Memory B cell (primary cell): ENCODE results near the gene LRRC8A.

Source experiments
- ATAC-seq: fragments of 150-1000 bp; cut with Tn5 transposase; 2 replicates; pipeline ENCODE4 v1.10.0; 2021; ENCODE audit warnings: low read depth, mild to moderate bottlenecking, moderate library complexity
- DNase-seq, 2 donors: peaks; one replicate each; pipeline ENCODE4 v3.0.0; 2022; ENCODE audit warnings: low spot score in 2 of 2
- H3K27ac Mint-ChIP-seq: one replicate; pipeline ENCODE4 v1.8.0; 2022; ENCODE audit warnings: mild to moderate bottlenecking, moderate library complexity, mixed read lengths
- H3K27me3 Mint-ChIP-seq: one replicate; pipeline ENCODE4 v1.8.0; 2022; ENCODE audit warnings: mixed read lengths
- H3K36me3 Mint-ChIP-seq: one replicate; pipeline ENCODE4 v1.8.0; 2022; ENCODE audit warnings: mild to moderate bottlenecking, mixed read lengths
- H3K4me1 Mint-ChIP-seq: one replicate; pipeline ENCODE4 v1.8.0; 2022; ENCODE audit warnings: mixed read lengths
- H3K4me3 Mint-ChIP-seq: one replicate; pipeline ENCODE4 v1.8.0; 2022; ENCODE audit warnings: mild to moderate bottlenecking, moderate library complexity, mixed read lengths
- H3K9me3 Mint-ChIP-seq: one replicate; pipeline ENCODE4 v1.8.0; 2022; ENCODE audit warnings: mixed read lengths

LRRC8A gene

DNA sequence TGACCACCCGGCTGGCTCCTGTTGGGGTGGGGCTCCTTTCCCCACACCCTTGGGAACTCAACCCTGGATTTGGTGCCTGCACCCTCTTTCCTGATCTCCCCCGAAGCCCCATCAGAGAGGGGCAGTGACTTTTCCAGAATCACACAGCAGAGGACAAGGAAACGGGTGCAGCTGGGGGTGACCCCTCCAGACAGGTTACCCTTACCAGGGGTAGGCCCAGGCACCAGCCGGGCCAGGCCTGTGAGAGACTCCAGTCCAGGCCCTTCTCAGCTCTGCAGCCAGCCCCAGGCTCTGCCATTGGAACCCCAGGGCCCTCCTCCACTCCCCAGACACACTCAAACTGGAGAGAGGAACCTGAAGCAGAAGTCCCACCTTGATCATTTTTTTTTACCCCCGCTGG is 19.9 kb downstream of the LRRC8A start:
- H3K27ac Mint-ChIP-seq = peak overlapping the region; percentile 92
- H3K36me3 Mint-ChIP-seq = peaks cover 8% of the 10 kb centered on the region
- peaks cover 28% of the 10 kb centered on the region for H3K4me1 Mint-ChIP-seq
- H3K4me3 Mint-ChIP-seq = peak overlapping the region; percentile 73
- no peaks in the 10 kb centered on the region for H3K27me3 Mint-ChIP-seq
- DNase-seq = no peak
- ATAC-seq = no peak
- H3K9me3 Mint-ChIP-seq = no peaks in the 10 kb centered on the region

- ATAC-seq = peak; percentile 99
- H3K4me1 Mint-ChIP-seq = peaks cover 28% of the 10 kb centered on the region
These were observed 20.6 kb downstream of the LRRC8A start for GRCh38 chr9:128902351-128903078.

DNA sequence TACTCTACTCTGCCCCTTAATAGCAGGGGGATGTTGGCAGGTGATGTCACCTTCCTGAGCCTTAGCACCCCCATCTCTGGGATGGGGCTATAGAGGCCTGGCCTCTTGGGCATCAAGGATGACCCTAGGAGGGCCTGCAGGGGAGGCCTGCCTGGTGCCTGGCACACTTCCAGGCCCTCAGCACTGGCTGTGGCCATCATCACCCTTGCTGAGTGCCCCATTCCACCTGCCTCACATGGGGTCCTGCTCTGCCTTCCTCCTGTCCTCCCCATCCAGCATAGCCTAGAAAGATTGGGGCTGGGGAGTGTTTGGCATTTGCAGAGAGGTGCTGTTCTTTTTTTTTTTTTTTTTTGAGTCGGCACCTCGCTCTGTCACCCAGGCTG is 21.1 kb downstream of the LRRC8A start:
- peak overlapping the region; percentile 73 for H3K4me3 Mint-ChIP-seq
- no peak for ATAC-seq

More at GRCh38 chr9:128902351-128903078, 20.6 kb downstream of the LRRC8A start:
- DNase-seq = peak; percentile 67 to 82
- no peaks in the 10 kb centered on the region for H3K9me3 Mint-ChIP-seq
- H3K27me3 Mint-ChIP-seq = no peaks in the 10 kb centered on the region
- H3K27ac Mint-ChIP-seq = peak overlapping the region; percentile 92
- peak overlapping the region; percentile 73 for H3K4me3 Mint-ChIP-seq
- H3K36me3 Mint-ChIP-seq = peaks cover 10% of the 10 kb centered on the region

GRCh38 chr9:128903871-128904620 is 22.1 kb downstream of the LRRC8A start:
- Mint-ChIP-seq H3K27me3 (no peaks in the 10 kb centered on the region), H3K4me3 (no peak overlapping the region), H3K9me3 (no peaks in the 10 kb centered on the region), H3K36me3 (peaks cover 20% of the 10 kb centered on the region), H3K27ac (peak overlapping the region; percentile 58), H3K4me1 (peaks cover 21% of the 10 kb centered on the region)
- ATAC-seq = no peak
- DNase-seq = no peak

More for the DNA sequence above, 21.1 kb downstream of the LRRC8A start:
- DNase-seq = no peak
- peaks cover 14% of the 10 kb centered on the region for H3K36me3 Mint-ChIP-seq
- H3K4me1 Mint-ChIP-seq = peaks cover 25% of the 10 kb centered on the region
- no peaks in the 10 kb centered on the region for H3K9me3 Mint-ChIP-seq
- no peaks in the 10 kb centered on the region for H3K27me3 Mint-ChIP-seq
- H3K27ac Mint-ChIP-seq = peak overlapping the region; percentile 92

DNA sequence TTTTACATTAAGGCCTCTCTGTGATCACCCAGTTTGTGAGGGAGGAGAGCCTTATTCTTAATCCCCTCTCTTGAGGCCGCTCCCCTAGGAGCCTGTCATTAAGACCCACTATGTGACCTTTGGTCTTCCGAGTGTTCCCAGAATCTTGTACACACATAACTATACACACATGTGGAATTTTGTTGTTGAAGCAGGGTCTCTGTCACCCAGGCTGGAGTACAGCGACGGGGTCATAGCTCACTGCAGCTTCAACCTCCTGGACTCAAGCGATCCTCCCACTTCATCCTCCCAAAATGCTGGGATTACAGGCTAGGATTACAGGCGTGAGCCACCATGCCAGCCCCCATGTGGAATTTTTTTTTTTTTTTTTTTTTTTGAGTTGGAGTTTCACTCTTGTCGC is 24.0 kb downstream of the LRRC8A start:
- peaks cover 22% of the 10 kb centered on the region for H3K36me3 Mint-ChIP-seq
- H3K27ac Mint-ChIP-seq = no peak overlapping the region
- peaks cover 9% of the 10 kb centered on the region for H3K4me1 Mint-ChIP-seq
- ATAC-seq (no peak), DNase-seq (no peak)
- no peaks in the 10 kb centered on the region for H3K27me3 Mint-ChIP-seq
- no peak overlapping the region for H3K4me3 Mint-ChIP-seq
- no peaks in the 10 kb centered on the region for H3K9me3 Mint-ChIP-seq

GRCh38 chr9:128906741-128907140 is 24.8 kb downstream of the LRRC8A start:
- H3K36me3 Mint-ChIP-seq = peaks cover 22% of the 10 kb centered on the region
- DNase-seq (no peak), ATAC-seq (no peak)
- H3K27ac Mint-ChIP-seq = no peak overlapping the region
- H3K27me3 Mint-ChIP-seq = no peaks in the 10 kb centered on the region
- peaks cover 9% of the 10 kb centered on the region for H3K4me1 Mint-ChIP-seq
- no peaks in the 10 kb centered on the region for H3K9me3 Mint-ChIP-seq
- no peak overlapping the region for H3K4me3 Mint-ChIP-seq

- H3K36me3 Mint-ChIP-seq = peaks cover 26% of the 10 kb centered on the region
These were observed 26.4 kb downstream of the LRRC8A start for GRCh38 chr9:128908372-128908771.

GRCh38 chr9:128909859-128910258 is 27.9 kb downstream of the LRRC8A start:
- DNase-seq (no peak), ATAC-seq (no peak)
- Mint-ChIP-seq H3K27ac (no peak overlapping the region), H3K27me3 (no peaks in the 10 kb centered on the region), H3K36me3 (peaks cover 26% of the 10 kb centered on the region), H3K9me3 (no peaks in the 10 kb centered on the region), H3K4me1 (peaks cover 8% of the 10 kb centered on the region), H3K4me3 (no peak overlapping the region)

More at GRCh38 chr9:128908372-128908771, 26.4 kb downstream of the LRRC8A start:
- no peak overlapping the region for H3K27ac Mint-ChIP-seq
- H3K4me3 Mint-ChIP-seq = no peak overlapping the region
- H3K9me3 Mint-ChIP-seq = no peaks in the 10 kb centered on the region
- no peaks in the 10 kb centered on the region for H3K27me3 Mint-ChIP-seq
- DNase-seq = no peak
- ATAC-seq = no peak
- peaks cover 8% of the 10 kb centered on the region for H3K4me1 Mint-ChIP-seq

- Mint-ChIP-seq H3K36me3 (peaks cover 29% of the 10 kb centered on the region), H3K27me3 (no peaks in the 10 kb centered on the region), H3K4me3 (no peak overlapping the region), H3K4me1 (peaks cover 8% of the 10 kb centered on the region), H3K9me3 (no peaks in the 10 kb centered on the region), H3K27ac (no peak overlapping the region)
- DNase-seq = no peak
- no peak for ATAC-seq
These were observed 29.0 kb downstream of the LRRC8A start for GRCh38 chr9:128910906-128911305.

- Mint-ChIP-seq H3K4me3 (no peak overlapping the region), H3K4me1 (peaks cover 8% of the 10 kb centered on the region), H3K36me3 (peaks cover 28% of the 10 kb centered on the region), H3K9me3 (no peaks in the 10 kb centered on the region), H3K27me3 (no peaks in the 10 kb centered on the region), H3K27ac (no peak overlapping the region)
- no peak for DNase-seq
- no peak for ATAC-seq
These were observed 29.6 kb downstream of the LRRC8A start for GRCh38 chr9:128911529-128912035.

- no peaks in the 10 kb centered on the region for H3K27me3 Mint-ChIP-seq
- no peak overlapping the region for H3K4me3 Mint-ChIP-seq
- ATAC-seq = no peak
- H3K4me1 Mint-ChIP-seq = peaks cover 8% of the 10 kb centered on the region
- H3K27ac Mint-ChIP-seq = peak overlapping the region; percentile 49
- no peak for DNase-seq
- peaks cover 29% of the 10 kb centered on the region for H3K36me3 Mint-ChIP-seq
- no peaks in the 10 kb centered on the region for H3K9me3 Mint-ChIP-seq
These were observed 30.4 kb downstream of the LRRC8A start for GRCh38 chr9:128912270-128912853.

- H3K4me3 Mint-ChIP-seq = no peak overlapping the region
- DNase-seq (no peak), ATAC-seq (no peak)
- peaks cover 8% of the 10 kb centered on the region for H3K4me1 Mint-ChIP-seq
- peaks cover 29% of the 10 kb centered on the region for H3K36me3 Mint-ChIP-seq
- H3K9me3 Mint-ChIP-seq = no peaks in the 10 kb centered on the region
- H3K27ac Mint-ChIP-seq = peak overlapping the region; percentile 49
- H3K27me3 Mint-ChIP-seq = no peaks in the 10 kb centered on the region
These were observed 31.3 kb downstream of the LRRC8A start for GRCh38 chr9:128913048-128913900.

DNA sequence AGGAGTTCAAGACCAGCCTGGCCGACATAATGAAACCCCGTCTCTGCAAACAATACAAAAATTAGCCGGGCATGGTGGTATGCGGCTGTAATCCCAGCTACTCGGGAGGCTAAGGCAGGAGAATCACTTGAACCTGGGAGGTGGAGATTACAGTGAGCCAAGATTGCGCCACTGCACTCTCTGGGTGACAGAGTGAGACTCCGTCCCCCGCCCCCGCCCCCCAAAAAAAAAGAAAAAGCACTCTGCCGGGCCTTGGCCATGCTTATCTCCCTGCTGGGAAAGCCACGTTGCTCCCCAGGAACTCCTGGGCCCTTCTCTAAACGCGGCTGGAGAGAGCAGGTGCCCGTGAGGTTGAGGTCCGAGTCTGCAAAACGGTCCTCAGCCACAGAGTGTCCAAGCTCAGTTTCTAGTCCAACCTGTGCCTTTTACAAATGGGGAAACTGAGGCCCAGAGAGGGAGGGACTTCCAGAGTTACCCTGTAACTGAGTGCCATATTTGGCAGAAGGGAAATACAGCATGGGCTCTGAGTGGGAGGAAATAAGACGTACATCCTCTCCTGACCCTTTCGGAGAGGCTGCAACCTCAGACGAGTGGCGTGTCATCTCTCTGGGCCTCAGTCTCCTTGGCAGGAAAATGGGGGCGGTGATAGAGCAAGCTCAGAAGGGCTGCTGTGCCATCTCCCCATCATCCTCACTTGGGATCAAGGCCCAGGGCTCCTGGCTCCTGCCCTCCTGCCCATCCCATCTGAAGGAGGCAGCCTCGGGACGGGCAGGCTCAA is 32.3 kb downstream of the LRRC8A start:
- no peak for DNase-seq
- Mint-ChIP-seq H3K27ac (no peak overlapping the region), H3K9me3 (no peaks in the 10 kb centered on the region), H3K36me3 (peaks cover 21% of the 10 kb centered on the region), H3K4me3 (no peak overlapping the region), H3K4me1 (peaks cover 8% of the 10 kb centered on the region), H3K27me3 (no peaks in the 10 kb centered on the region)
- no peak for ATAC-seq
